ENCODE measurements around the gene CD79B. TPM values are rescaled to one million over a fixed set of nuclear protein-coding genes. Genes with fewer than 3 reads are reported as not detected.
A peak's percentile ranks its signal among the peaks of the same experiment; 100 is the strongest.

Gene CD79B
- total RNA-seq, 2 experiments from 2014 or later = 15.0 to 19.1 TPM

GRCh38 chr17:63937319-63937718 is 5.2 kb upstream of the CD79B start:
- no peaks in the 10 kb centered on the region for H3K36me3 Mint-ChIP-seq
- H3K4me1 Mint-ChIP-seq = peaks cover 10% of the 10 kb centered on the region
- CTCF ChIA-PET = interaction anchor here (1.2 to 3.7 kb wide), 5 partner anchors 9 to 196 kb away, joined by 3 to 10 read pairs (median 7); no protein-coding TSS in a partner anchor
- H3K4me3 Mint-ChIP-seq = no peak overlapping the region
- DNase-seq (no peak), ATAC-seq (no peak)
- no peak overlapping the region for H3K27ac Mint-ChIP-seq
- no peaks in the 10 kb centered on the region for H3K9me3 Mint-ChIP-seq (ENCODE audit: low read depth)
- peaks cover 15% of the 10 kb centered on the region for H3K27me3 Mint-ChIP-seq

GRCh38 chr17:63934183-63935112 is 2.3 kb upstream of the CD79B start:
- Mint-ChIP-seq H3K27ac (no peak overlapping the region), H3K9me3 (ENCODE audit: low read depth) (no peaks in the 10 kb centered on the region), H3K4me1 (peaks cover 24% of the 10 kb centered on the region), H3K27me3 (peaks cover 12% of the 10 kb centered on the region), H3K36me3 (no peaks in the 10 kb centered on the region), H3K4me3 (no peak overlapping the region)
- no peak for ATAC-seq
- CTCF ChIA-PET = interaction anchor here (0.6 to 3.7 kb wide), 7 partner anchors 12 to 199 kb away, joined by 3 to 25 read pairs (median 4); no protein-coding TSS in a partner anchor
- no peak for DNase-seq

DNA sequence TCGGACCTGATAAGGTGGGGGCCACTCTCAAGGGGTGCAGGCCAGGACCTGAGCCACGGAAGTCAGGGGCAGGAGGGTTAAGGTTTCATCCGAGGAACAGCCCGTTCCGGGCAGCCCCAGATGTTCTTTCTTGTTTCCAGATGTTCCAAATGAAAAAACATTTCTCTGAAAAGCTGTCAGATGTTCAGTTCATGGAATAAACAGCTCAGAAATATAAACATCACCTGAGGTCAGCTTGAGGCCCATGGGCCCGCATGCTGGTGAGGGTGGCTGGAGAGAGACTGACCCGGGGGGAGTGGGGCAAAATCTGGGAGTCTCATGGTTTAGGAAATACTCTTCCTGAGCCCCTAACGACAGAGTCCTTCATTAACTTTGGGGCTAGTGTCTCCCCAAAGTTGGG is 1.5 kb upstream of the CD79B start:
- peaks cover 12% of the 10 kb centered on the region for H3K27me3 Mint-ChIP-seq
- H3K36me3 Mint-ChIP-seq = no peaks in the 10 kb centered on the region
- H3K4me1 Mint-ChIP-seq = peaks cover 20% of the 10 kb centered on the region
- ATAC-seq (no peak), DNase-seq (no peak)
- CTCF ChIA-PET = interaction anchor here (0.6 to 3.6 kb wide), 8 partner anchors 13 to 95 kb away, joined by 3 to 33 read pairs (median 10); no protein-coding TSS in a partner anchor
- H3K4me3 Mint-ChIP-seq = no peak overlapping the region
- no peak overlapping the region for H3K27ac Mint-ChIP-seq
- H3K9me3 Mint-ChIP-seq (ENCODE audit: low read depth) = no peaks in the 10 kb centered on the region

- peak overlapping the region; percentile 11 for H3K4me3 Mint-ChIP-seq
- no peak for ATAC-seq
- H3K36me3 Mint-ChIP-seq = no peaks in the 10 kb centered on the region
These were observed 590 bp upstream of the CD79B start for GRCh38 chr17:63932721-63933120.

GRCh38 chr17:63930951-63931575 is 1.1 kb downstream of the CD79B start:
- peaks cover 7% of the 10 kb centered on the region for H3K27me3 Mint-ChIP-seq
- peak overlapping the region; percentile 81 for H3K4me3 Mint-ChIP-seq
- ATAC-seq (peak; percentile 88), DNase-seq (peak; percentile 82)
- no peaks in the 10 kb centered on the region for H3K9me3 Mint-ChIP-seq (ENCODE audit: low read depth)
- peaks cover 20% of the 10 kb centered on the region for H3K4me1 Mint-ChIP-seq
- H3K27ac Mint-ChIP-seq = peak overlapping the region; percentile 86
- CTCF ChIA-PET = interaction anchor here (0.6 to 3.6 kb wide), 13 partner anchors 11 to 203 kb away, joined by 3 to 33 read pairs (median 9); partner anchors contain the start of gene ICAM2
- H3K36me3 Mint-ChIP-seq = no peaks in the 10 kb centered on the region

More at GRCh38 chr17:63932721-63933120, 590 bp upstream of the CD79B start:
- CTCF ChIA-PET = interaction anchor here (0.7 to 3.6 kb wide), 8 partner anchors 13 to 96 kb away, joined by 3 to 33 read pairs (median 8); no protein-coding TSS in a partner anchor
- peak overlapping the region; percentile 15 for H3K27ac Mint-ChIP-seq
- peaks cover 12% of the 10 kb centered on the region for H3K27me3 Mint-ChIP-seq
- no peaks in the 10 kb centered on the region for H3K9me3 Mint-ChIP-seq (ENCODE audit: low read depth)
- peaks cover 20% of the 10 kb centered on the region for H3K4me1 Mint-ChIP-seq
- DNase-seq = no peak

- H3K27me3 Mint-ChIP-seq = no peaks in the 10 kb centered on the region
These were observed 2.0 kb downstream of the CD79B start for GRCh38 chr17:63929860-63930766.

DNA sequence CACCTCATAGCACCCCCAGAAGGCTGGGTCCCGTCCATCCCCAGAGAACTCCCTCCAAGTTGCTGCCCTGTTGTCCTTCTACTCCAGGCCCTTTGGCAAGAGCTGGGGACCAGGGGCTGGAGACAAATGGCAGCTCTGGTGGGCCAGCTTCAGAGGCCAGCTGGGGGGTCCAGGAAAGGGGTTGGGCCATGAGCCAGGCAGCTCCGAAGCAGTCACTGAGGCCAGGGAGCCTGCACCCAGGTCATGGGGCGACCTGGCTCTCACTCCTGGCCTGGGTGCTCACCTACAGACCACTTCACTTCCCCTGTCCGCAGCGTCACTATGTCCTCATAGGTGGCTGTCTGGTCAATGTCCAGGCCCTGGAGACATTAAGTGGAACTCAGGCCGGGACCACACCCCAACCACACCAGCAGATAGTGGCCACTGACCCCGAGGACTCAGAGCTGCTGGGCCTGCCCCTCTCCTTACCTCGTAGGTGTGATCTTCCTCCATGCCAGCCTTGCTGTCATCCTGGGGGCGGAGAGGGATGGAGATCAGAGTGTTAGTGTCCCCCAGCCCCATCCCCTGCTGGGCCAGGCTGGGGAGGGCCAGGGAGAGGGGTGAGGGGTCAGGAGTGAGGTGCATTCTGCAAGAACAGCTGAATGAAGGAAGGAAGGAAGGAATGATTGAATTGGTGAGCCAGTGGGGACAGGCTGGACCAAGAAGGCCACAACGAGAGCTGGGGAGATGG is 3.0 kb downstream of the CD79B start:
- Mint-ChIP-seq H3K9me3 (ENCODE audit: low read depth) (no peaks in the 10 kb centered on the region), H3K36me3 (no peaks in the 10 kb centered on the region), H3K27me3 (no peaks in the 10 kb centered on the region), H3K4me3 (no peak overlapping the region), H3K27ac (no peak overlapping the region), H3K4me1 (peaks cover 20% of the 10 kb centered on the region)
- DNase-seq = no peak
- CTCF ChIA-PET = interaction anchor here (1.1 to 2.9 kb wide), 9 partner anchors 9 to 205 kb away, joined by 3 to 9 read pairs (median 5); no protein-coding TSS in a partner anchor
- no peak for ATAC-seq

More at GRCh38 chr17:63929860-63930766, 2.0 kb downstream of the CD79B start:
- Mint-ChIP-seq H3K36me3 (no peaks in the 10 kb centered on the region), H3K9me3 (ENCODE audit: low read depth) (no peaks in the 10 kb centered on the region), H3K27ac (no peak overlapping the region), H3K4me1 (peaks cover 20% of the 10 kb centered on the region), H3K4me3 (no peak overlapping the region)
- DNase-seq (no peak), ATAC-seq (no peak)
- CTCF ChIA-PET = interaction anchor here (1.1 to 3.6 kb wide), 10 partner anchors 10 to 204 kb away, joined by 3 to 33 read pairs (median 5); no protein-coding TSS in a partner anchor

- DNase-seq = no peak
- Mint-ChIP-seq H3K27ac (no peak overlapping the region), H3K27me3 (no peaks in the 10 kb centered on the region), H3K9me3 (ENCODE audit: low read depth) (no peaks in the 10 kb centered on the region), H3K36me3 (no peaks in the 10 kb centered on the region), H3K4me3 (no peak overlapping the region), H3K4me1 (peaks cover 20% of the 10 kb centered on the region)
- no peak for ATAC-seq
- CTCF ChIA-PET = interaction anchor here (0.8 to 1.7 kb wide), 5 partner anchors 9 to 97 kb away, joined by 3 to 8 read pairs (median 5); no protein-coding TSS in a partner anchor
These were observed 3.9 kb downstream of the CD79B start for GRCh38 chr17:63928172-63928666.

- H3K4me1 Mint-ChIP-seq = peaks cover 16% of the 10 kb centered on the region
- H3K36me3 Mint-ChIP-seq = no peaks in the 10 kb centered on the region
- no peak for DNase-seq
- H3K27ac Mint-ChIP-seq = no peak overlapping the region
- H3K9me3 Mint-ChIP-seq (ENCODE audit: low read depth) = no peaks in the 10 kb centered on the region
- CTCF ChIA-PET = interaction anchor here (0.8 to 1.7 kb wide), 5 partner anchors 8 to 97 kb away, joined by 3 to 8 read pairs (median 5); no protein-coding TSS in a partner anchor
- no peak overlapping the region for H3K4me3 Mint-ChIP-seq
- no peaks in the 10 kb centered on the region for H3K27me3 Mint-ChIP-seq
- no peak for ATAC-seq
These were observed 4.5 kb downstream of the CD79B start for GRCh38 chr17:63927464-63928171.

DNA sequence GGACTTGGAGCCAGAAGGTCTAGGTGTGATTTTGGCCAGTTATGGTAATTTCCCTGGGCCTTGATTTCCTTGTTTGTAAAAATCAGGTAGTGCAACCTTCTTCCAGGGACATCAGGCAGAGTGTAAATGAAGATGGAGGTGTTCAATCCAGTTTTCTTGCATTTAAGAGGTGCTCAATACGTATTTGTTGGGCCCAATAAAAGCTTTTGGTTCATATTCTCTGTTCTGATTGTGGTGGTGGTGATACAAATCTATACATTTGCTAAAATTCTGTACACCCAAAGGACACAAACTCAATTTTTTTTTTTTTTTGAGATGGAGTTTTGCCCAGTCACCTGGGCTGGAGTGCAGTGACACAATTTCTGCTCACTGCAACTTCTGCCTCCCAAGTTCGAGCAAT is 6.0 kb downstream of the CD79B start:
- H3K36me3 Mint-ChIP-seq = no peaks in the 10 kb centered on the region
- H3K4me1 Mint-ChIP-seq = peaks cover 5% of the 10 kb centered on the region
- H3K27me3 Mint-ChIP-seq = no peaks in the 10 kb centered on the region
- no peak for DNase-seq
- no peak overlapping the region for H3K27ac Mint-ChIP-seq
- H3K9me3 Mint-ChIP-seq (ENCODE audit: low read depth) = no peaks in the 10 kb centered on the region
- no peak for ATAC-seq
- CTCF ChIA-PET = interaction anchor here (0.5 to 1.2 kb wide), 3 partner anchors 64 to 100 kb away, joined by 3 to 4 read pairs (median 3); no protein-coding TSS in a partner anchor
- H3K4me3 Mint-ChIP-seq = no peak overlapping the region

DNA sequence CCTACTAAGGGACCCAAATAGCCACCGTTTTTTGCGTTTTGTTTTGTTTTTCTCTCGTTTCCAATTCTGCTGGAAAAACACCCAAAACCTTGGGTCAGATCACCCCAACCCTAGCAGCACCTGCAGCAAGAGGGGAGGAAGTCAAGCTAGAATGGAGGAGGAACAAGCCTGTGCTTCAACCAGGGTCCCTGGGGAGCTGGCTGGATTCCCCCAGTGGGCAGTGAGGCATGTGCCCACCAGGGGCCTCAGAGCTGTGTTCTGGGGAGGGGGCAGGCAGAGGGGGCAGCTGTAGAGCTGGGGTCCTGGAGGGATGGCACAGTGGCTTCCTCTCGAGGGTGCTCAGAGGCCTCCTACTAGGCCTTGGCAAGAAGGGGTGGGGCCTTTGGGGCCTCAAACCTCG is 6.5 kb downstream of the CD79B start:
- Mint-ChIP-seq H3K9me3 (ENCODE audit: low read depth) (no peaks in the 10 kb centered on the region), H3K27ac (no peak overlapping the region), H3K36me3 (no peaks in the 10 kb centered on the region), H3K27me3 (no peaks in the 10 kb centered on the region), H3K4me1 (no peaks in the 10 kb centered on the region), H3K4me3 (no peak overlapping the region)
- CTCF ChIA-PET = interaction anchor here (0.9 to 1.2 kb wide), 5 partner anchors 11 to 208 kb away, joined by 3 to 6 read pairs (median 4); no protein-coding TSS in a partner anchor
- ATAC-seq = no peak
- DNase-seq = no peak
